ENCODE results near the gene MCM7.
"Not testable (repeated sequence)": the region's sequence is repeated elsewhere in the genome, so short reads cannot be mapped to it uniquely, and the experiment has no call there.

The MCM7 gene

DNA sequence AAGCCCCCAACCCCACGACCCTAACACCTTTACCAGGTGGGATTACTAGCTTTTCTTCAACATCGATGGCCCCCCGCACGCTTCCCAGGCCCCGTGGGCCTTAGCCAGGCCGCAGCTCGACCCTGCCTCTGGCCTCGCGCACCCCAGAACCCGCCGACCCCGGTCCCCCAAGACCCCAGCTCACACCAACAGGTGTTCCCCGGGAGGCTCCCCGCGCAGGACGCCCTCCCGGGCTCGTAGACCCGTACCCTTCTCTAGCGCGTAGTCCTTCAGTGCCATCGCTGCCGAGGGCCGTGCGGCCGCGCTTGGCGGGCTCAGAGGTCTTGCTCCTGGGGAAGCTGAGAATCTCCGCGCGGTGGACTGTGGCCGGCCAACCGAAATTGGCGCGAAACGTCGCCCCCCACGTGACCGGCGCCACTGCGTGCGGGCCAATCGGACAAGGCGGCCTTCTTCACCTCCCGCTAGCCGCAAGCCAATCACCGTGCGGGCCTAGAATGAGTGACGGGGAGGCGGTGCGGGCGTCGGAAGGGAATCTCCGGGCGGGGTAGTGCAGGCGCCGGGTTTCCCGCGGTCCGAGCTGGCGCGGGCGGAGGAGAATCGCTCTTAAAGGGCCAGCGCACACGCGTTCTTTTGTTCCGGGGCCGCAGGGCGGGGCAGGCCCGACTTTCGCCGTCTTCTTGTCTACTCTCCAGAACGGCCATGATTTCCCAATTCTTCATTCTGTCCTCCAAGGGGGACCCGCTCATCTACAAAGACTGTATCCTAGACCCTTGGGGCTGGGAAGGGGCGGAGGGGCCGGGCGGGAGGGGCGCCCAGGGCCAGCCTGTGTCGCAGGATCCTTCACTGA is at the start of gene MCM7, which contains the start of gene AP4M1:
MCM7 (minus strand) TSS at position 382 of the 847 bp plus-strand sequence; CDS start at position 279, 103 bp downstream.
AP4M1 (plus strand) TSS at position 628 of the 847 bp plus-strand sequence; CDS start at position 700, 72 bp downstream.
- peak; percentile 91 to 98 (median 95) for DNase-seq (ENCODE audit: low read depth in 2 of 3, low spot score in 2 of 3)

GRCh38 chr7:100148559-100149328 is 47.5 kb upstream of the MCM7 start, which contains the start of gene LAMTOR4:
TSS of gene LAMTOR4 (plus strand) at chr7:100148918. CDS start at chr7:100148973, 55 bp downstream.
- peak; percentile 69 to 95 (median 92) for DNase-seq (ENCODE audit: low read depth in 2 of 3, low spot score in 2 of 3)

- no peak for DNase-seq (ENCODE audit: low read depth in 2 of 3, low spot score in 2 of 3)
Measured at GRCh38 chr7:100148225-100148558, 47.0 kb upstream of the MCM7 start.

DNA sequence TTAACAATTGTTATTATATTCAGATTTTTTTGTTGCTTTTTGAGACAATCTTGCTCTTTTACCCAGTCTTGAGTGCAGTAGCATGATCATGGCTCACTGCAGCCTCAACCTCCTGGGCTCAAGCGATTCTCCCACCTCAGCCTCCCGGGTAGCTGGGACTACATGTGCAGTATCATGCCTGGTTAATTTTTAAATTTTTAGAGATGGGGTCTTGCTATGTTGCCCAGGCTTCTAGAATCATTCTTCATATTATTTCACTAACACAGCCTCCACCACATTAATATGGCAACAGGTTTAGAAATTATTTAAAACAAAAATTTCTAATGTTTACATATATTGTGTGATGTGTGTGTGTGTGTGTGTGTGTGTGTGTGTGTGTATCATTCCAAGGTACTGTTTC is 46.1 kb upstream of the MCM7 start:
- DNase-seq (ENCODE audit: low read depth in 2 of 3, low spot score in 2 of 3), result no peak

GRCh38 chr7:100146350-100146749 is 45.2 kb upstream of the MCM7 start:
- not testable (repeated sequence) for DNase-seq (ENCODE audit: low read depth in 2 of 3, low spot score in 2 of 3)

DNA sequence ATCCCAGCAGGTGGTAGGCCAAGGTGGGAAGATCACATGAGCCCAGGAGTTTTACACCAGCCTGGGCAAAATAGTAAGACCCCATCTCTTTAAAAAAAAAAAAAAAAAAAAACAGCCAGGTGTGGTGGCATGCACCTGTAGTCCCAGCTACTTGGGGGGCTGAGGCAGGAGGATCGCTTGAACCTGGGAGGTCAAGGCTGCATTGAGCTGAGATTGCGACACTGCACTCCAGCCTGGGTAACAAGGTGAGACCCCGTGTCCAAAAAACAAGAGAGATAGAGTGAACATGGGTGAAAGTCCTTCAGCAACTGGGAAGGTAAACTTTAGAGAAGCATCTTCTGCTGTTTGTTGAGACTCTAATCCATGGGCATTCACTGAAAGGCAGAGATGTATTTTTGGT is 41.3 kb upstream of the MCM7 start:
- DNase-seq (ENCODE audit: low read depth in 2 of 3, low spot score in 2 of 3), result no peak

GRCh38 chr7:100141555-100141949 is 40.4 kb upstream of the MCM7 start:
- no peak for DNase-seq (ENCODE audit: low read depth in 2 of 3, low spot score in 2 of 3)

GRCh38 chr7:100137851-100138760 is 36.9 kb upstream of the MCM7 start:
- DNase-seq (ENCODE audit: low read depth in 2 of 3, low spot score in 2 of 3), result no peak

DNA sequence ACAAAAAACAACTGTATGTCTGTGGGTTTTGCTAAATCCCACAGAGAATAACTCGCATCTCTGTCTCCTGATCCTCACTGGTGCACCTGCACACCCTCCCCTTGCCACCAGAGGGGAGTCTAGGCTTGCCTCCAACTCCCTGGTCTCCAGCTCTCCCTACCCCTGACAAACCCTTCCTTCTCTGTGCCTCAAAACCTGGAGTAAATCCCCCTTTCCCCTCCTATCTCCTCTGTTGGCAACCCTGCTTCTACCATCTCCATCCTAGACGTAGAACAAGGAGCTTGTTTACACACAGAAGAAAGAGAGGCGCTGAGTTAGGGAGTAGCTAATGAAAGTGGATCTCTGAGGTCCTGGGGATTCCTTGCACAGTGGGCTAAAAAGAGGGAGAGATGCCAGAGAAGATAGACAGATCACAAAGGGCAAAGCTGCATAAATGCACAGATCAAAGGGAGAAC is 31.5 kb upstream of the MCM7 start:
- peak in 1 of 3 experiments; percentile 34 for DNase-seq (ENCODE audit: low read depth in 2 of 3, low spot score in 2 of 3)

DNA sequence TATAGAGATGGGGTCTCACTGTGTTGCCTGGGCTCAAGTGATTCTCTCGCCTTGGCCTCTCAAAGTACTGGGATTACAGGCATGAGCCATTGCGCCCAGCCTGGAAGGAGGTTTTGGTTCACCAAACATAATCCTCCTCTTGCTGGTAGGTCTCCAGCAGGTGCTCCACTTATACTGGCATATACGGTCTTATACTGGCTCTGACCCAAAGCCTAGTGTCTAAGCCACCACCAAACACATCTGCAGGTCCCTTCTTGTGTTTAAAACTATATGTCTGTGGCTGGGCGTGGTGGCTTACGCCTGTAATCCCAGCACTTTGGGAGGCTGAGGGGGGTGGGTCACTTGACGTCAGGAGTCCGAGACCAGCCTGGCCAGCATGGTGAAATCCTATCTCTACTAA is 30.9 kb upstream of the MCM7 start:
- DNase-seq (ENCODE audit: low read depth in 2 of 3, low spot score in 2 of 3), result no peak

DNA sequence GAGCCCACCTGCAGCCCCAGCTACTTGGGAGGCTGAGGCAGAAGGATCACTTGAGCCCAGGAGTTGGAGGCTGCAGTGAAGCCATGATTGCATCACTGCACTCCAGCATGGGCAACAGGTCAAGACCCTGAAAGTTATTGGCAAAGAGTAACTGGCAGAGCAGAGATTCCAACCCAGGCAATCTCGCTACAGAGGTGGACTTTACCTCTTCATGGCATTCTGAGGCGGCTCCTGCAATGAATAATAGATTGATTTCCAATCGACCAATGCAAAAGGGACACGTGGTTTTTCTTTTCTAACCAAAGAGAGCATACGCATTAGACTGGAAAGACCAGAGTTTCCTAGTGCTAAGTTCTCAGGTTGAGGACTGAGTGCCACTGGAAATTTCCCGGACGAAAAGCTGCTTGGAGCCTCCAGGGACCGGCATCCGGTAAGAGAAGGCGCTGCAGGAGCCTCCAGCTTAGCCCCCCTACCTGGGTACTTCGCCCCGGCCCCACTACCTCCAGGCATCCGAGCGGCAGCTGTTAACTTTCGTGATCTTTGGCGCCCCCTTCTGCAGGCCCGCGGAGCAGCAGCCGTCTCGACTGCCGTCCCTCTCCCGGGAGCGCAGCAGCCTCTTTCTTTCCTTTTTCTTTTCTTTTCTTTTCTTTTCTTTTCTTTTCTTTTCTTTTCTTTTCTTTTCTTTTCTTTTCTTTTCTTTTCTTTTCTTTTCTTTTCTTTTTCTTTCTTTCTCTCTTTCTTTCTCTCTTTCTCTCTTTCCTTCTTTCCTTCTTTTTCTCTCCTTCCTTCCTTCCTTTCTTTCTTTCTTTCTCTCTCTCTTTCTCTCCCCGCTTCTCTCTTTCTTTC is 29.6 kb upstream of the MCM7 start:
- peak in 2 of 3 experiments; percentile 69 to 81 for DNase-seq (ENCODE audit: low read depth in 2 of 3, low spot score in 2 of 3)

- DNase-seq (ENCODE audit: low read depth in 2 of 3, low spot score in 2 of 3), result not testable (repeated sequence)
Measured at GRCh38 chr7:100130220-100130607, 29.0 kb upstream of the MCM7 start.

DNA sequence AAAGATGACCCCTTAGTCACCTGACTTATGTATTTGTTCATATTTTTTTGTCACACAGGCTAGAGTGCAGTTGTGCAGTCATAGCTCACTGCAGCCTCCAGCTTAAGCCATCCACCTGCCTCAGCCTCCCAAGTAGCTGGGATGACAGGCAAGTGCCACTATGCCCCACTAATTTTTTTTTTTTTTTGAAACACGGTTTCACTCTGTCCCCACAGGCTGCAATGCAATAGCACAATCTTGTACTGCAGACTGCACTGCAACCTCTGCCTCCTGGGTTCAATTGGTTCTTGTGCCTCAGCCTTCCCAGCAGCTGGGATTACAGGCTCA is 27.4 kb upstream of the MCM7 start:
- DNase-seq (ENCODE audit: low read depth in 2 of 3, low spot score in 2 of 3), result no peak

DNA sequence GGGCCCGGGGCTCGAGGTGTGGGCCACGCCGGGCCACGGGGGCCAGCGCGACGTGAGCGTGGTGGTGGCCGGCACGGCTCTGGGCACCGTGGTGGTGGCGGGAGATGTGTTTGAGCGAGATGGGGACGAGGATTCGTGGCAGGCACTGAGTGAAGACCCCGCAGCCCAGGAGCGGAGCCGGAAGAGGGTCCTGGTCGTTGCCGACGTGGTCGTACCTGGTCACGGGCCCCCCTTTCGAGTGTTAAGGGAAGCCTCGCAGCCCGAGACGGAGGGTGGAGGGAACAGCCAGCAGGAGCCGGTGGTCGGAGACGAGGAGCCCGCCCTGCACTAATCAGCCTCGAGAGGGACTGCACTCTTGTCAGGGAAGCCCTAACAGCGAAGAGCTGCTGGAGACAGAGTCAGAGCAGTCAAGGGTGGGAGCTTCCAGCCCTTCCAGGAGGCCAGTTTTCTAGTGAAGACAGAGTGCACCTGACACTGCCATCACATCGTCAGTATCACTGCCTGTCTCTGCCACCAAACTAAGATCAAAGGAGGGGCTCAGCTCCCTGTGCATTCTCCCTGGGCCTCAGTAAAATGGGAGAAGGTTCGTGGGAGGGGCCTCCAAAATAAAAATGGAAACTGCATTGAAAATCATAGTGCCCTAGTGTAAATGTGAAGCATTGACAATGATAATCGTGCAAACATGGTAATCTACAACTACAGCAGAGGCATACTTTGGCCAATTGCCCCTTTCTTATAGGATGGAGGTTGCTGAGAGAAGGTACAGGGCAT is 26.9 kb upstream of the MCM7 start:
- DNase-seq (ENCODE audit: low read depth in 2 of 3, low spot score in 2 of 3), result no peak

- DNase-seq (ENCODE audit: low read depth in 2 of 3, low spot score in 2 of 3), result peak; percentile 78 to 92 (median 85)
Measured at GRCh38 chr7:100126931-100127865, 26.0 kb upstream of the MCM7 start, which contains the start of gene MBLAC1. TSS of gene MBLAC1 (plus strand) at chr7:100126967. CDS start at chr7:100127396, 429 bp downstream.

DNA sequence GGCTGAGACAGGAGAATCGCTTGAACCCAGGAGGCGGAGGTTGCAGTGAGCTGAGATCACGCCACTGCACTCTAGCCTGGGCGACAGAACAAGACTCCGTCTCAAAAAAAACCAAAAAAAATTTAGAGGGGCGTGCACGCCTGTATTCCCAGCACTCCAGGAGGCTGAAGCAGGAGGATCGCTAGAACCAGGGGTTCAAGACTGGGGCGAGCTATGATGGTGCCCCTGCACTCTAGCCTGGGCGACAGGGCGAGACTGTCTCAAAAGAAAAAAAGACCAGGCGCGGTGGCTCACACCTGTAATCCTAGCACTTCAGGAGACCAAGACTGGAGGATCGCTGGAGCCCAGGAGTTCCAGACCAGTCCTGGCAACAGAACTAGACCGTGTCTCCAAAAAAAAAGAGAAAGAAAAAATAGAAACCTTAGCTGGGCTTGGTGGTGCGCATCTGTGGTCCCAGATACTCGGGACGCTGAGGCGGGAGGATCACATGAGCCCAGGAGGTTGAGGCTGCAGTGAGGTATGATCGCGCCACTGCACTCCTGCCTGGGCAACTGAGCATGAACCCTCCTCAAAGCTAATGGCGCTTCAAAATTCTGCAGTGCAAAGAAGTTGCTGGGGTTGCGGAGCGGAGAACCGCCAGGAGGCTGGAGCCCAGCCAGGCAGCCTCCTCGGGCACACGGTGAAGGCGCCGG is 25.2 kb upstream of the MCM7 start:
- DNase-seq (ENCODE audit: low read depth in 2 of 3, low spot score in 2 of 3), result no peak

All from activated CD8-positive, alpha-beta memory T cell treated with anti-CD3 and anti-CD28 coated beads for 48 hours (primary cell).